ENCODE results near the gene CD58.
"Not testable (repeated sequence)": the region's sequence is repeated elsewhere in the genome, so short reads cannot be mapped to it uniquely, and the experiment has no call there.

The CD58 gene

DNA sequence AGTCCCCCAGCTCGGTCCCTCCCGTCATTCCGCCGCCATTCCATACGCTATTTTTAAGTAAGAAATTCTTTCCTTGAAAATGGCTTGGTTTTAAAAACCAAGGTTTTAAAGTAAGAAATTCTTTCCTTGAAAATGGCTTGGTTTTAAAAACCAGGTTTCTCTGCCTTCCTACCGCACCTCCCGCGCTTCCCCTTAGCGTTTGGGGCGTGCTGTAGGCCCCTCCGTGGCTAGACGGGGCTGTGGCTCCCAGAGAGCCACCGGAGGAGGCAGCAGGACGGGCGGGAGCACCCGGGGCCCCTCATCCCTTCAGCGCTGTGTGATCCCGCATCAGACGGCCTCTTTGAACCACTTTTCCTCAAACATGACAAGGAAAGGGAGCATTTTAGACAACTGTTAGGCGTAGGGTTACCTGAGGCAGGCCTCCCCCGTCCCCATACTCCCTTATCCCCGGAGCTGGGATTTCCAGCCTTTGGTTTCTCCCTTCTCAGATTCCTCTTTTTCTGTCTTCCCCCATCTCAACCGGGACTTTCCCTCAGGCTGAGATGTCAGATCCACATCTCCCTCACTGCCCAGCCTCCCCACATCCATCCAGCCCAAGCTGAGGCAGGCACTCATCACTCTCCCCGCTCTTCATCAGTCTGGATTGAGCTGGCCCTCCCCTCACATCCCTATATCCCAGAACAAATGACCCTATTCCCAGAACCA is 541 bp upstream of the CD58 start:
- DNase-seq (ENCODE audit: low read depth in 4 of 4, low spot score in 1 of 4) = no peak

DNA sequence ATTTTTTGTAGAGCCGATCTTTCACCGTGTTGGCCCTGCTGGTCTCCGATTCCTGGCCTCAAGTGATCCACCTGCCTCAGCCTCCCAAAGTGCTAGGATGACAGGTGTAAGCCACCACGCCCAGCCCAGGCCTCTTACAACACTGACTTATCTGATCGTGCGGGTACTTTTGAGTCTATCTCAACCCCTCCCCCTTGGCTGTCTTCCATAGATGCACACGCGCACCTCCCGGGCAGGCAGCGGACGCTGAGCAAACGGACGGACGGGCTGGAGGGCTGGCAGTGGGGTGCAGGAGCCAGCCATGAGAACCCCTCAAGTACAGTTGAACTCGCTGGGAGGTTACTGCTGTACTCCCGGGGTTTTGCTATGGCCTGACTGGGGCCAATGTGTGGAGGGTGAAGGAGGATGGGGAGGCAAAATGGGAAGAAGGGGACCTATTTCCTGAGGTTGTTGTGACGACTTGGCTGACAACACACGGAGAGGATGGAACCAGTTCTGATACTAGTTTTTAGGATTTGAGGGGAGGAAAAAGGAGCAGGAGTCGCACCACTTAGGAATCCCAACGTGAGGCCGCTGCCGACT is 959 bp downstream of the CD58 start:
- DNase-seq (ENCODE audit: low read depth in 4 of 4, low spot score in 1 of 4) = peak in 1 of 4 experiments; percentile 7

DNA sequence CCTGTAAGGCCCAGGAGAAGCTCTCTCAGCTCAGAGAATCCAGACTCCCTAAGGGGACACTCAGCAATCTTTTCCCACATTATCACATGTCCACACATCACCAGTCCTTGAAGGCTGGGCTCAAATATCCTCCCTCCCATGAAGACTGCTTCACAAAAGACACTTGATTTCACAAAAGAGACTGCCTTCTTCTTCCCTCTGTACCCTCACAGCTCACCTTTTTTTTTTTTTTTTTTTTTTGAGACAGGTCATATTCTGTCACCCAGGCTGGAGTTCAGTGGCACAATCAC is 1.5 kb downstream of the CD58 start:
- DNase-seq (ENCODE audit: low read depth in 4 of 4, low spot score in 1 of 4) = no peak

DNA sequence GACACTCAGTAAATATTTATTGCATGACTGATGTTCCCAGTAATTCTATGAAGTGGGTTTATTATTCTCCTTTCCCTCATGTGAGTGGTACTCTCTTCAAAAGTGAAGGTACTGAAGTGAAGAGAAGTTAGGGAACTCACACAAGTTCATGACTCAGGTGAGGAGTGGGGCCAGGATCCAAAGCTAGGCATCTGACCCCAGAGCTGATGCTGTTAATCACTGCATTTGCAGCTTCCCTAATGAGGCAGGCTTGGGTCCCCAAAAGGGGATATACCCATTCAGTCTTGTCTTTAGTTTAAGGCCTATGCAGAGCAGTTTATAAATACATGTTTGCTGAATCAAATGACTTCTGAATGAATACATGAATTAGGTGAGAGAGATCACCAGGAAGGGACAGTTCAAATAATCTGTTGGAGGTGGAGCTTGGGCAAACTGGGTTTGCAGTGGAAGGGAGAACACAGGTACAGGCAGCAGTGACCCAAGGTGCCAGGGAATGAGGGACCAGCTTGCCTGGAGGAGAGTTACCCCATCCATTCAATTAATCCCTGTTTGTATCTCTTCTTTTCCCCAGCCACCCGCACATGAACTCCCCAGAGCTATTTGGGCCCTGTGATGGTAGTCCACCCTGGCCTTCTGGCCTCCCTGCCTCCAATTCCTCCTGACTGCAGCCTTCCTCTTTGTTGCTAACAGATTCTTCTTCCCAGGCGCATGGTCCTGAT is 2.0 kb downstream of the CD58 start:
- DNase-seq (ENCODE audit: low read depth in 4 of 4, low spot score in 1 of 4) = no peak

DNA sequence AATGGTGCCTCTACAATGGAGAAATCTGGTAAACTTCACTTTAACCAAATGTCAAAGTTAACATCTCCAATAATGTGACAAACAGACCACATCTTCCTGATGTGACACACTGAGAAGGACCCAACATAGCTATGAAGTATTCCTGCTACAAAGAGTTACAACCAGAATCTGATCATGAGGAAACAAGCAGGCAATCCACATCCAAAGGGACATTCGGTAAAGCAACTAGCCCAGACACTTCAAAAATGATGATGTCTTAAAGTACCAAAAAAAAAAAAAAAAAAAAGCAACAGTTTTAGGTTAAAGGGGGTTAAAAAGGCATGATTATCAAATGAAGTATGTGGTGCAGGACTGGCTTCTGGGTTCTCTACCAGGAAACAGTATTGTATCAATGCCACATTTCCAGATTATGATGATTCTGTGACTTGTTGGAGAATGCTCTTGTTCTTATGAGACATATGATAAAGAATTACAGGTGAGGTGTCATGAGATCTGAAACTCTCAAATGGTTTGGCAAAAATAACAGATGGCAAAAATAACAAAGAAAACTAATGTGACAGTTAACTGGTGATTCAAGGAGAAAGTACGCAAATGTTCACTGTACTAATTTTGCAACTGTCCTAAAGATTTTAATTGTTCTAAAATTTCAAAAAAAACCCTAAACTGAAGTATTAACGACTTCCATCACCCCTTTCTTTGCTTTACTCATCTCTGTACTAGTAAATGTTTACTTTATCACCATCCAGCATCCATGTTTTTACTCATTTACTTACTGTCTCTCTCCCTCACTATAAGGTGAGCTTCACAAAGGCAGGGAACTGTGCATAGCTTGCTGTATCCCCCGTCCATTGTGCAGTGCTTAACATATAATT is 2.8 kb downstream of the CD58 start:
- no peak for DNase-seq (ENCODE audit: low read depth in 4 of 4, low spot score in 1 of 4)

DNA sequence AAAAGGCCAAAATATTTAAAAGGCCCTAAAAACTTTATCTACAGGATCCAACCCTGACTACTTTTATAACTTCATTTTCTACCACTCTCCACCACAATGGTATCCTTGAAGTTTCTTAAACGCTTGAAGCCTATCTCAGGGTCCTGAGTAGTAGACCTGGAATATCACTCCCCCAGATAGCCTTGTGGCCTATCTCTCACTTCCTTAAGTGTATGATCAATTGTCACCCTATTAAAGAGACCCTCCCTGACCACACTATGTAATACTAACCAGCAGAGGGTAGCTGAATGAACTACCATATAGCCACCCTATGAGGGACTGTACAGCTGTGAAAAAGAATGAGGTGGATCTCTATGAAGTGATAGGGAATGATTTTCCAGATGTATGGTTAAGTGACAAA is 5.6 kb downstream of the CD58 start:
- DNase-seq (ENCODE audit: low read depth in 4 of 4, low spot score in 1 of 4) = no peak

DNA sequence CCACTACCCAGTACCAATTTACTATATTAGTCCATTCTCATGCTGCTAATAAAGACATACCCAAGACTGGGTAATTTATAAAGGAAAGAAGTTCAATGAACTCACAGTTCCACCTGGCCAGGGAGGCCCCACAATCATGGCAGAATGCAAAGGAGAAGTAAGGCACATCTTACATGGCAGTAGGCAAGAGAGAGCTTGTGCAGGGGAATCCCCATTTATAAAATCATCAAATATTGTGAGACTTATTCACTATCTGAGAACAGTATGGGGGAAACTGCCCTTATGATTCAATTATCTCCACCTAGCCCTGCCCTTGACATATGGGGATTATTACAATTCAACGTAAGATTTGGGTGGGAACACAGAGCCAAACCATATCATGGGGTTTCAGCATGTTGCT is 6.4 kb downstream of the CD58 start:
- DNase-seq (ENCODE audit: low read depth in 4 of 4, low spot score in 1 of 4) = no peak

DNA sequence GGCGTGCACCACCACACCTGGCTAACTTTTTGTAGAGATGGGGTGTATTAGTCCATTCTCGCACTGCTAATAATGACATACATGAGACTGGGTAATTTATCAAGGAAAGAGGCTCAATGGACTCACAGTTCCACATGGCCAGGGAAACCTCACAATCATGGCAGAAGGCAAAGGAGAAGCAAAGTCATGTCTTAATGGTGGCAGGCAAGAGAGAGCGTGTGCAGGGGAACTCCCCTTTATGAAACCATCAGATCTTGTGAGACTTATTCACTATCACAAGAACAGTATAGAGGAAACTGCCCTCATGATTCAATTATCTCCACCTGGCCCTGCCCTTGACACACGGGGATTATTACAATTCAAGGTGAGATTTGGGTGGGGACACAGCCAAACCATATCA is 8.4 kb downstream of the CD58 start:
- not testable (repeated sequence) for DNase-seq (ENCODE audit: low read depth in 4 of 4, low spot score in 1 of 4)

DNA sequence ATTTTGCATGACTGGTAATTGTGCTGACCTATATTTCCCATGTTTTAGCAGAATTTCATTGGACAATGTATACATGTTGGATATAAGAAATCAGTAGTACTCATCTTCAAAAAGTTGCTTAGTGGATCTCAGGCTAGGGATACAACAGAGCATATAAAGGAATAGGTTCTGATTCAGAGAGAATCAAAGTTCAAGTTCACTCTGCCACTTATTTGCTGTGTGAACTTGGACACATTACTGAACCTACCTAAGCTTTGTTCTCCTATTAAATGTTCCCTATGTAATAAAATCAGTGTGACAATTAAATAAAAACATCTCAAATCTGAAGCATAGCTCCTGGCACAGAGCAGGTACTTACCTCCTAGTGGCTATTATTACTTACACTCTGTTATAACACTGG is 9.3 kb downstream of the CD58 start:
- DNase-seq (ENCODE audit: low read depth in 4 of 4, low spot score in 1 of 4) = no peak

DNA sequence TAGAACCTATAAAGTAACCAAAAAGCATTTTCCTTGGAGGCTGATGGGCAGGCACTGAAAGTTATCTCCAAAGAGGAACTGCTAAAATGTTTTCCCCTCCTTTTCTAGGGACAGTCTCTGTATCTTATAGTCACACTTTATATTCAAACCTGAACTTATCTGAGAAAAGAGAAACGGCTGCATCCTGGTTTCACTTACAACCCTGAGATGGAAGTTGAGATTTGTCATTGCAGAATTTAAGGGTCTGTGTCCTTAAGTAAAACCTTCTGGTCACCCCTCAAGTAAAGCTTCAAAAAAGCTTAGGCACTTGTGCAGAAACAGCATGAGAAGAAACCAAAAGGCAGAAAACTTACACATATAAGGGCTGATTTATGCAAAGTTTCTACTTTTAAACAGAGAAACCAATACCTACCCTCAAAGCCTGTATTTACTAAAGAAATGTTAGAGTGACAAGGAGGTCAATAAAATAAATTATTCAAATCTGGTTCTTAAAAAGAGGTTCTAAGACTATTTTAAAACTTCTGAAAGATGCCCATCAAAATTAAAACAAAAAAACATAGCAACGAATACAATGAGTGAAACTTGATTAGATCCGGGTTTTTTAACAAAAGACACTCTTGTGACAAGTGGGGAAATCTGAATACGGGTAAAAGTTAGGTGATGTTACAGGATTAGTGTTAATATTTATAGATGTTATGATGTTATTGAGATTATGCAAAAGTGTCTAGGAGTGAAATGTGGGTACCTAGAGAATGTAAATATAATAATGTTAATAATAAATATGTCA is 9.9 kb downstream of the CD58 start:
- DNase-seq (ENCODE audit: low read depth in 4 of 4, low spot score in 1 of 4) = no peak

DNA sequence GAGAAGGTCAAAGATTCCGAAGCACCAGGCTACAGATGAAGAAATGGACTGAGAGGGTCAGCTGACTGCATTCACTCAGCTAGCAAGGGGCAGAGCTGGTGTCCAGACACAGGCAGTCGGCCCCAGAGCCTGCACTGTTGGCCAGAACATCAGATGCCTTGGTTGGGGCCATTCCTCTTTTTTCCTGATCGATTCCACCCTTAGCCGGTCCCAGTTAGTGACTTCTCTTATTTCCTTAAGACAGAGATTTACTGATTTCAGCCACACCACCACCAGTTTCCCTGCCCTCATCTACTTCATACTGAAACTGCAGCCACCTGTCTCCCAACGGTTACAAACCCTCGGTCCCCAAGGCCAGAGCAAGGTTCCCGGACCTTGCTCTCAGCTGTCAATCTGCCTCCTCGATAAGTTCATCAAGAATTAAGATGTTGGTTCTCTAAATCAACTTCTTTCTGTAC is 11.5 kb downstream of the CD58 start:
- DNase-seq (ENCODE audit: low read depth in 4 of 4, low spot score in 1 of 4) = no peak

DNA sequence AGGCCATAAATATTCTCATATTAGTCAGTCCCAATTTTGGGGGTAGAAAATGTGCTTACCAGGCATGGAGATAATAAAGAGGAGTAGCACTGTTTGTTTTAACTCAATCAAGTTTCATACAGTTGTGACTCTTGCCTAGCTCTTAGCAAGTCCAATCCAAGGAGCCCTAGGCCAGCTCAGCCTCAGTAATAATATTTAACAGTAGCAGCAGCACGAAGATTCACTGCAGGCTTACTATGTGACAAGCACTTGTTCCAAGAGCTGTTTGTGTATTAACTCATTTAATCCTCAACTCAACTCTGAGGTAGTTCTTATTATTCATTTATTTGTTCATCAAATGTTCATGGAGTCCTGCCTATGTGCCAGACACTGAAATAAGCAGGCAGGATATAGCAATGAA is 12.3 kb downstream of the CD58 start:
- no peak for DNase-seq (ENCODE audit: low read depth in 4 of 4, low spot score in 1 of 4)

DNA sequence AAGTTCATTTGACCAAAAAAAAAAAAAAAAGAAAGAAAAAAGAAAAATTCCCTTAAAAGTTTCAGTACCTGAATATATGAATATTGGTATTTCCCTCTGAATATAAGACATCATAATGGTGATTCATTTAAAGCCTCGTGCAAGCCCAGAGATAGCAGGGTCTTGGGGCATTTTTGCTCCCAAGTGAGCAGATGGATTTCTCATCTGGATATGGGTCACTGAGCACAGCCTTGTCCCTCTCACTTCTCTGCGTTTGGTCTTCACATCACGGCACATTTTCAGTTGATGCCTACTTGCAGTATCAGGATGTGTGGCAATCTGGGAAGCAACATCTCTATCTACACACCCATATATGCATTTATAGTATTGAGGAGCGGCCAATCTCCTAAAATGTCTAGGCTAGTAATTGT is 12.7 kb downstream of the CD58 start:
- DNase-seq (ENCODE audit: low read depth in 4 of 4, low spot score in 1 of 4) = no peak

DNA sequence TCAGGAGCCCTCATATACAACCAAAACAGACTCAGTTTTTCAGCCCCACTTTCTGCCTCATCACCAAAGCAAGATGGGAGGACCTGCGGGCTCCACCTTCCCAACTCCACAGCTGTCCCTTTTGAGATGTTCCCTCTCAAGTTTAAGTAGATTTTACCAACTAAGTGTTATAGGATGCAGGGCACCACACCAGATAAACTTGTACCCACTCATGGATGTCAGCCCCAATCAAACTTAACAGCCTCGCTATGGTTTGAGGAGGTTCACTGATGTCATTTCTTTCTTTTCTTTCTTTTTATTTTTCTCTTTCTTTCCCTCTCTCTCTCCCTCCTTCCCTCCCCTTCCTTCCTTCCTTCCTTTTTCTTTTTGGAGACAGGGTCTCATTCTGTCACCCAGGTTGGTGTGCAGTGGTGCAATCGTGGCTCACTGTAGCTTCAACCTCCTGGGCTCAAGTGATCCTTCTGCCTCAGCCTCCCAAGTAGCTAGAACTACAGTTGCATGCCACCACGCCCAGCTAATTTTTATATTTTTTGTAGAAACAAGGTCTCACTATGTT is 13.4 kb downstream of the CD58 start:
- no peak for DNase-seq (ENCODE audit: low read depth in 4 of 4, low spot score in 1 of 4)

DNA sequence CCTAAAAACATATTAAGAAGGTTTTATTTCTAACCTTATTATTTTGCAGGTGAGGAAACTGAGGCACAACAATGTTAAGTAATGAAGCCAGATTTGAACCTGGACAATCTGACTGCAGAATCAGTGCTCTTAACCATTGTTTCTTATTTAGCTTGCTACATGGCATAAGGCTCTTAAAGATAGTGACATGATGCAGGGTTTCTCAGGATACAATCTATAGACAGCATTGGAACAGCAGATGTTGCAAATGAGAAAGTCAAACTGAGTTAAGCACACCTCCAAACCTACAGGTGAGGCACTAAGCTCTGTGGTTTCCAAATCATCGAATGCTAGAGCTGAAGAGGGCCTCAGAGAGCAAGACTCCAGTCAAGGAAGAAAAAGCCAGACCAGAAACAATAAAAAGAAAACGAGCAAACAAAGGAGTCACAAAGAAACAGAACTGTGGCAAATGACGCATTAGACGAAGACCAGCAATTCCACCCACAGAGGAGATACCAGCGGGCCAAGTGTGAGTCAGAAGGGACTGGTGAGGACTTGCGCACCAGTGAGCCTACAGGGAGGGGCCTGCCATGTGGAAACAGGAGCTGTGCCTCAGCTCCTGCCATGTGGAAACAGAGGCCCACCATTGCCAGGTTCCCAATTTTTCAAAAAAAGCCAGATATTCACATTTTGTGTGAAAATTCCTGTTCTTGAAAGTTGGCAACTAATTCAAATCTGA is 14.4 kb downstream of the CD58 start:
- DNase-seq (ENCODE audit: low read depth in 4 of 4, low spot score in 1 of 4) = peak; percentile 39 to 72 (median 46)

DNA sequence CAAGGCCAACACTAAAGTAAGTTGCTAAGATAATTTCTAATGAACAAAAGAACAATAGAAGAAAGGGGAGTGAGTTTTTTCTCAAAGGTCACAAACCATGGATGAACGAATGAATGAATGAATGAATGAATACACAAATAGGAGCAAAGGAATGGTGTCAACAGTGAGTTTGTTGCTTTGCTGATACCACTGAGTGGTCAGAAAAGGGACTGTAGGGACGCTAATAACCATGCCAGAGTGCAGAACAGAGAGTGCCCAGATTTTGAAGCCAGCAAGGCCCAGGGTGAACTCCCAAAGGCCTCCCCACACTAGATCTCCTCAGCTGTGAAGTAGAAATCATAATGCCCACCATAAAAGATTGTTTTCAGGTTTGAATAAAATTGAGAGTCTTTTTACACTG is 15.9 kb downstream of the CD58 start:
- no peak for DNase-seq (ENCODE audit: low read depth in 4 of 4, low spot score in 1 of 4)

DNA sequence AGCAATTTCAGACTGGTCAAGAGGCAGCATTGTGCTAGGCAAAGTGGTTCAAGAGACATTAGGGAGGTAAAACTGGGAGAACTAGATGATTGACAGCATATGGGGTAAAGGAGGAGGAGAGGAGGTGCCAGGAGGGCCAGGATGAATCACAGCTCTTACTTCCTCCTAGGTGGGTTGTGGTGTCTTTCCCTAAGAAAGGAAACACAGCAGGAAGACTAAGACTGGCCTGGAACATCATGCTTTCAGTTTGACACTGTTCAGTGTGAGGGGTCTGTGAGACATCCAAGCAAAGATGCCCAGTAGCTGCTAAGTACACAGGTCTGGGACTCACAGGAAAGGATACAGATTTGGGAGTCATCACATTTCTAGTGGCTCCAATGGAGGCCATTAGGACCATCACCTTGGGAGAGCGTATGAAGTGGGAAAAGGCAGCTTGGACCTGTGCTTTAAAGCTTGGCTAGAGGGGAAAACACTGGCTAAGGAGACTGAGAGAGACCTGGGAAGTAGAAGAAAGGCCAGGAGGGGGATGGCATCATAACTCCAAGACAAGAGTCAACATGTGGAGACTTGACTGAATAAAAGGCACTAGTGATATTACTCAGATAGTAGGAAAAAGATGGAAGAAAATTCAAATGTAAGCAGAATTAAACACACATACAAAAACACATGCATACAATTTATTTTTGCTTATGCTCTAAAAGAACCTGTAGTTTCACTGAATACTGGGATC is 17.3 kb downstream of the CD58 start:
- no peak for DNase-seq (ENCODE audit: low read depth in 4 of 4, low spot score in 1 of 4)

DNA sequence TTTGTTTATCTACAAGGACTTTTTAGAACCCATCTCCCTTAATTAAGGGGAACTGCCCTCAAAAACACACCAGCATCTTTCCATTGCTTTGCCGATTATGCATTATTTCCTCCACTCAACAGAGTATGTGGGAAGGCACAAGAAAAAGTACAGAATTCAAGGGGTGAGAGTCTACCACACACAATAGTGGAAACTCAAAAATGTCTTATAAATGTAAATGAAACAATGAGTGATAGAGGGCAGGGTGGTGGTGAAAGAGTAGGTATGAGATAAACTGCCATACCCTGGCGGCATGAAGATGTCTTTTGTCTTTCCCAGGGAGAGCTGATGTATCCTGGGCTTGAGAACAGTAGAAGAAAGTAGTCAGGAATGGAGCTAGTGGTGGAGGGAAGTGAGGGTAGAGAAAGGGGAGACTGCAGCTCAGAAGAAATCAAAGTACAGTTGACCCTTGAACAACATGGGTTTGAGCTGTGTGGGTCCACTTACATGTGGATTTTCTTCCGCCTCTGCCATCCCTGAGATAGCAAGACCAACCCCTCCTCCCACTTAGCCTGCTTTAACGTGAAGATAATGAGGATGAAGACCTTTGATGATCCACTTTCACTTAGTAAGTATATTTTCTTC is 24.4 kb downstream of the CD58 start:
- no peak for DNase-seq (ENCODE audit: low read depth in 4 of 4, low spot score in 1 of 4)

DNA sequence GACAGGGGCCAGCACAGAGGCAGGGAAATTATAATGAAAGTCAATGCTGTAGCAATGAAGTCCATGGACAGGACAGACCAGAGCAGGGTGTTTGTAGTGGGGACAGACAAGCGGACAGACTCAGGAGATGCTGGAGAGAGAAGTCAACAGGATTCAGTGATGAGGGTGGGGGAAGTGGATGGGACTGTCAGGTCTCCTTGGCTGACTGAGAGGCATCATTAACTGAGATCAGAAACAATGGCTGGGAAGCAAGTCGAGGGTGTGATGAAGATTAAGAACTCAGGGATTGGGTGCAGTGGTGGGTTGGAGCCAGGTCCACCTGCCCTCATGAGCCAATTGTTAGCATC is 25.5 kb downstream of the CD58 start:
- no peak for DNase-seq (ENCODE audit: low read depth in 4 of 4, low spot score in 1 of 4)

Measured in stimulated activated CD4-positive, alpha-beta T cell treated with anti-CD3 and anti-CD28 coated beads, Interleukin-1b, Interleukin-23, amount 100 ng/mL, for 24 hours (primary cell).